GM12878 (cell line): ENCODE data around the gene VAV2. TPM values are rescaled to one million over a fixed set of nuclear protein-coding genes. Genes with fewer than 3 reads are reported as not detected.

ENCODE experiments used
- ATAC-seq: fragments of 200-7000 bp; cut with Tn5 transposase; 3 replicates; pipeline ENCODE4 v1.9.1; 2020; ENCODE audit warnings: mild to moderate bottlenecking, moderate library complexity
- BruUV-seq: library from RNA; stranded (reverse); fragments of 400-500 nt; replicated peaks from 2 replicates; lab custom pipeline; 2021; lab: Mats Ljungman, UMichigan
- CTCF ChIA-PET: fragments of 300-600 bp; sonication (Branson Sonifier 250); formaldehyde crosslinking; extraction: SDS; loops from one replicate; lab custom pipeline; 2021; ENCODE audit warnings: inconsistent platforms; lab: Yijun Ruan, JAX
- POLR2A ChIA-PET: fragments of 350-600 bp; formaldehyde crosslinking; extraction: SDS; loops from one replicate; lab custom pipeline; 2021; ENCODE audit warnings: inconsistent platforms; lab: Charles Lee
- RAD21 ChIA-PET: fragments of 300-600 bp; sonication (Branson Sonifier 250); formaldehyde crosslinking; loops from one replicate; lab custom pipeline; 2023; ENCODE audit warnings: antibody characterized with exemption; ENCODE audit not compliant: unreplicated experiment; lab: Charles Lee
- SMC1A ChIA-PET: fragments of 300-600 bp; sonication (Branson Sonifier 250); formaldehyde crosslinking; loops from one replicate; lab custom pipeline; 2023; ENCODE audit not compliant: unreplicated experiment, uncharacterized antibody; lab: Charles Lee
- DNase-seq: peaks from one replicate; pipeline ENCODE4 v3.0.0-alpha.2; 2011; ENCODE audit warnings: low read depth, low spot score
- FAIRE-seq: peaks from 3 replicates; lab custom pipeline; 2011; peaks lifted over from hg19 to GRCh38; lab: Jason Lieb, UNC
- H2AFZ ChIP-seq: 2 replicates; pipeline ENCODE4 v1.6.0; 2011; ENCODE audit warnings: low read depth, low read length, control low read depth; ENCODE audit not compliant: control insufficient read depth
- H3K27ac ChIP-seq: 2 replicates; pipeline ENCODE4 v1.5.1; 2011; ENCODE audit warnings: control low read depth; ENCODE audit not compliant: control insufficient read depth, insufficient read depth
- H3K27me3 ChIP-seq, 2 experiments: replicated peaks in 1 of 2; 2 replicates each; pipeline versions ENCODE4 v1.6.0 to v1.6.1; 2011; ENCODE audit warnings: low read length in 1 of 2; ENCODE audit not compliant: control insufficient read depth in 2 of 2, insufficient read depth in 2 of 2
- H3K36me3 ChIP-seq, 2 experiments: 2 replicates each; pipeline ENCODE4 v1.5.1; 2011; ENCODE audit warnings: low read length in 1 of 2; ENCODE audit not compliant: control insufficient read depth in 2 of 2, insufficient read depth in 2 of 2
- H3K4me1 ChIP-seq: 2 replicates; pipeline ENCODE4 v1.6.1; 2011; ENCODE audit warnings: mild to moderate bottlenecking, low read length, moderate library complexity, mixed read lengths; ENCODE audit not compliant: control insufficient read depth, insufficient read depth
- H3K4me2 ChIP-seq: 2 replicates; pipeline ENCODE4 v1.6.0; 2011; ENCODE audit warnings: control low read depth; ENCODE audit not compliant: control insufficient read depth, insufficient read depth
- H3K4me3 ChIP-seq: fragments of 200-600 bp; sonication (generic); 2 replicates; pipeline ENCODE4 v1.5.1; 2016
- H3K79me2 ChIP-seq: 2 replicates; pipeline ENCODE4 v1.6.0; 2011; ENCODE audit warnings: low read length; ENCODE audit not compliant: control insufficient read depth, insufficient read depth
- H3K9ac ChIP-seq: 2 replicates; pipeline ENCODE4 v1.8.0; 2011; ENCODE audit warnings: low read length, control low read depth, mixed read lengths; ENCODE audit not compliant: control insufficient read depth, insufficient read depth
- H3K9me3 ChIP-seq: replicated peaks from 3 replicates; pipeline ENCODE4 v1.5.1; 2011; ENCODE audit warnings: mild to moderate bottlenecking, low read length; ENCODE audit not compliant: control insufficient read depth, insufficient read depth
- H4K20me1 ChIP-seq: 2 replicates; pipeline ENCODE4 v1.6.0; 2011; ENCODE audit not compliant: control insufficient read depth, insufficient read depth
- ASH2L ChIP-seq: fragments of 300-600, 200-600 bp; sonication (generic); IDR thresholded peaks from 2 replicates; pipeline ENCODE4 v1.6.1; 2017; ENCODE audit warnings: low read depth, mild to moderate bottlenecking, borderline replicate concordance
- BRCA1 ChIP-seq: IDR thresholded peaks from 2 replicates; pipeline ENCODE4 v1.6.1; 2011; ENCODE audit warnings: low read depth, low read length, improper control_type of control experiment
- CBX5 ChIP-seq: sonication (generic); IDR thresholded peaks from 2 replicates; pipeline ENCODE4 v1.6.1; 2016; ENCODE audit warnings: low read depth, moderate library complexity, mild to moderate bottlenecking, inconsistent platforms
- DPF2 ChIP-seq: fragments of 450-650 bp; IDR thresholded peaks from 2 replicates; pipeline ENCODE4 v1.6.1; 2017; ENCODE audit warnings: mild to moderate bottlenecking
- IRF3 ChIP-seq: fragments of 450-650 bp; IDR thresholded peaks from 2 replicates; pipeline ENCODE4 v1.6.1; 2014; ENCODE audit warnings: mild to moderate bottlenecking
- MYC ChIP-seq: IDR thresholded peaks from 2 replicates; pipeline ENCODE4 v1.6.1; 2011; ENCODE audit warnings: mild to moderate bottlenecking, low read length, moderate library complexity, inconsistent platforms; ENCODE audit not compliant: insufficient read depth, insufficient replicate concordance, insufficient read length, severe bottlenecking
- NR2F1 ChIP-seq: fragments of 450-650 bp; conservative IDR thresholded peaks from 2 replicates; pipeline ENCODE4 v1.6.1; 2017; ENCODE audit warnings: mild to moderate bottlenecking
- RB1 ChIP-seq: fragments of 450-650 bp; formaldehyde crosslinking; IDR thresholded peaks from 2 replicates; pipeline ENCODE4 v1.6.1; 2017; ENCODE audit warnings: mild to moderate bottlenecking, borderline replicate concordance
- SP1 ChIP-seq: IDR thresholded peaks from one replicate; pipeline ENCODE4 v1.6.1; 2011; ENCODE audit warnings: low read depth, low read length
- SPI1 ChIP-seq: IDR thresholded peaks from 2 replicates; pipeline ENCODE4 v1.6.1; 2011; ENCODE audit warnings: low read depth, mild to moderate bottlenecking, low read length, moderate library complexity, borderline replicate concordance; ENCODE audit not compliant: insufficient read depth
- WGBS: methylation state at CpG from one replicate; pipeline ENCODE4 v1.1.6; 2016; ENCODE audit warnings: low lambda C conversion rate; ENCODE audit not compliant: insufficient replicate concordance, insufficient coverage; ENCODE audit errors: missing lambda C conversion rate; 5-methylcytosine and 5-hydroxymethylcytosine counted together
- in situ Hi-C: fragments of 300-500 bp; cut with MboI; formaldehyde crosslinking; loops from 9 replicates; pipeline ENCODE4 v1.14.3; 2018; ENCODE audit warnings: mixed read lengths
- intact Hi-C: fragments of 100-400 bp; cut with micrococcal nuclease; formaldehyde crosslinking; loops from one replicate; pipeline ENCODE4 v1.14.2; 2022; ENCODE audit not compliant: unreplicated experiment
- polyA plus RNA-seq, 11 experiments: library from polyadenylated mRNA; depleted of rRNA in 4 of 11; unstranded in 6 of 11; stranded (reverse) in 5 of 11; fragments of >200 nt; fragmentation: Nextera tagmentation in 4 of 11; fragmentation: Illumina TruSeq in 1 of 11; extraction: Ambion mirVana in 4 of 11; extraction: Trizol in 1 of 11; gene quantifications; 1 replicate in 1 of 11; 2 replicates in 10 of 11; pipeline versions ENCODE4 v1.2.1 to v1.2.3, GENCODE V29; 2011 to 2016; ENCODE audit warnings: inconsistent platforms in 2 of 11, missing spikeins in 2 of 11, low read depth in 1 of 11
- total RNA-seq, 4 experiments: library from RNA; depleted of rRNA in 3 of 4; stranded (reverse); fragments of >200 nt in 3 of 4; fragmentation: Illumina TruSeq in 1 of 4; extraction: Trizol in 1 of 4; gene quantifications; 2 replicates each; pipeline versions ENCODE4 v1.2.1 to v1.2.3, GENCODE V29; 2013 to 2021
- TF ChIP-seq, protein P1 (sequence below): IDR thresholded peaks from 2 replicates; pipeline ENCODE4 v1.6.1; 2011; ENCODE audit warnings: borderline replicate concordance, low read depth, mild to moderate bottlenecking, moderate library complexity, low read length; ENCODE audit not compliant: insufficient read depth, poor library complexity, severe bottlenecking
- TF ChIP-seq, protein P2 (sequence below): fragments of 450-650 bp; IDR thresholded peaks from 2 replicates; pipeline ENCODE4 v1.6.1; 2017; ENCODE audit warnings: low read depth, mild to moderate bottlenecking, moderate library complexity

Gene VAV2
- total and polyA plus RNA-seq, 10 of the 15 experiments (the other 5 are each of a cell fraction or from before 2014, with no cell fraction given), result 0.13 to 43.9 (median 16.9) TPM

- H4K20me1 ChIP-seq, result no peaks in the 10 kb centered on the region
- H3K36me3 ChIP-seq, result peaks cover 8 to 13% of the 10 kb centered on the region in 2 experiments; a peak in 3 of 4 replicates
- ATAC-seq (no peak), DNase-seq (no peak), FAIRE-seq (no peak)
- 95% methylated on average over 5 of the region's 5 CpGs for WGBS
- SMC1A ChIA-PET, result no interaction called here
- RAD21 ChIA-PET, result no interaction called here
- no peaks in the 10 kb centered on the region for H3K27me3 ChIP-seq
- H2AFZ ChIP-seq, result no peak overlapping the region
- no peak overlapping the region for H3K4me2 ChIP-seq
- intact Hi-C loops (loop anchor here (5.0 kb wide), 1 partner anchor 82 kb away; no protein-coding TSS in a partner anchor), in situ Hi-C loops (no loop called here)
- CTCF ChIA-PET, result no interaction called here
- H3K4me1 ChIP-seq, result peaks cover 37% of the 10 kb centered on the region
- TF ChIP-seq NR2F1 (no peak), RB1 (no peak), SPI1 (no peak), DPF2 (no peak), IRF3 (no peak), MYC (no peak), CBX5 (no peak), SP1 (no peak), BRCA1 (no peak), ASH2L (no peak)
- TF ChIP-seq, protein P1, sequence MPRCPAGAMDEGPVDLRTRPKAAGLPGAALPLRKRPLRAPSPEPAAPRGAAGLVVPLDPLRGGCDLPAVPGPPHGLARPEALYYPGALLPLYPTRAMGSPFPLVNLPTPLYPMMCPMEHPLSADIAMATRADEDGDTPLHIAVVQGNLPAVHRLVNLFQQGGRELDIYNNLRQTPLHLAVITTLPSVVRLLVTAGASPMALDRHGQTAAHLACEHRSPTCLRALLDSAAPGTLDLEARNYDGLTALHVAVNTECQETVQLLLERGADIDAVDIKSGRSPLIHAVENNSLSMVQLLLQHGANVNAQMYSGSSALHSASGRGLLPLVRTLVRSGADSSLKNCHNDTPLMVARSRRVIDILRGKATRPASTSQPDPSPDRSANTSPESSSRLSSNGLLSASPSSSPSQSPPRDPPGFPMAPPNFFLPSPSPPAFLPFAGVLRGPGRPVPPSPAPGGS, result no peak
- TF ChIP-seq, protein P2, sequence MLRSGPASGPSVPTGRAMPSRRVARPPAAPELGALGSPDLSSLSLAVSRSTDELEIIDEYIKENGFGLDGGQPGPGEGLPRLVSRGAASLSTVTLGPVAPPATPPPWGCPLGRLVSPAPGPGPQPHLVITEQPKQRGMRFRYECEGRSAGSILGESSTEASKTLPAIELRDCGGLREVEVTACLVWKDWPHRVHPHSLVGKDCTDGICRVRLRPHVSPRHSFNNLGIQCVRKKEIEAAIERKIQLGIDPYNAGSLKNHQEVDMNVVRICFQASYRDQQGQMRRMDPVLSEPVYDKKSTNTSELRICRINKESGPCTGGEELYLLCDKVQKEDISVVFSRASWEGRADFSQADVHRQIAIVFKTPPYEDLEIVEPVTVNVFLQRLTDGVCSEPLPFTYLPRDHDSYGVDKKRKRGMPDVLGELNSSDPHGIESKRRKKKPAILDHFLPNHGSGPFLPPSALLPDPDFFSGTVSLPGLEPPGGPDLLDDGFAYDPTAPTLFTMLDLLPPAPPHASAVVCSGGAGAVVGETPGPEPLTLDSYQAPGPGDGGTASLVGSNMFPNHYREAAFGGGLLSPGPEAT, result no peak
- peaks cover 20% of the 10 kb centered on the region for H3K79me2 ChIP-seq
- POLR2A ChIA-PET, result interaction anchor here (0.7 to 1.0 kb wide), 3 partner anchors 25 to 177 kb away, joined by 4 read pairs; no protein-coding TSS in a partner anchor
- no peak overlapping the region for H3K4me3 ChIP-seq
- no peaks in the 10 kb centered on the region for H3K9me3 ChIP-seq
- BruUV-seq, result no TSS peak
- no peak overlapping the region for H3K9ac ChIP-seq
- H3K27ac ChIP-seq, result no peak overlapping the region
These were observed 172.2 kb downstream of the VAV2 start for GRCh38 chr9:133819923-133820322.
